Gastrocnemius medialis (tissue), 4 donors: ENCODE measurements around the gene MND1. TPM values are rescaled to one million over a fixed set of nuclear protein-coding genes. Genes with fewer than 3 reads are reported as not detected.
"Not testable (repeated sequence)": the region's sequence is repeated elsewhere in the genome, so short reads cannot be mapped to it uniquely, and the experiment has no call there.

ENCODE experiments used
- ATAC-seq, 2 donors: fragments of 150-250 bp; one replicate each; pipeline ENCODE4 v1.9.1; 2016
- DNase-seq, 2 donors: peaks; one replicate each; pipeline ENCODE4 v3.0.0-alpha.2; 2019
- H3K27ac ChIP-seq, 4 donors: fragments of 200-600 bp; sonication (generic); 1 replicate in 1 of 4; 2 replicates in 3 of 4; pipeline ENCODE4 v1.5.1; 2016 to 2018; ENCODE audit warnings: mild to moderate bottlenecking in 2 of 4, moderate library complexity in 1 of 4
- H3K27me3 ChIP-seq, 3 donors: fragments of 200-600 bp; sonication (generic) in 2 of 3; 1 replicate in 1 of 3; 2 replicates in 2 of 3; pipeline versions ENCODE4 v1.5.1 to v1.6.0; 2016 to 2019; ENCODE audit warnings: mild to moderate bottlenecking in 1 of 3, moderate library complexity in 1 of 3
- H3K36me3 ChIP-seq, 2 donors: fragments of 200-600 bp; sonication (generic) in 1 of 2; one replicate each; pipeline ENCODE4 v1.5.1; 2017 to 2018
- H3K4me1 ChIP-seq, 2 donors: fragments of 200-600 bp; sonication (generic) in 1 of 2; one replicate each; pipeline ENCODE4 v1.5.1; 2016 to 2017; ENCODE audit warnings: mild to moderate bottlenecking in 2 of 2
- H3K4me3 ChIP-seq, 4 donors: fragments of 200-600 bp; sonication (generic) in 3 of 4; 1 replicate in 1 of 4; 2 replicates in 3 of 4; pipeline ENCODE4 v1.5.1; 2016 to 2019; ENCODE audit warnings: mild to moderate bottlenecking in 2 of 4
- H3K9me3 ChIP-seq, 3 donors: fragments of 200-600 bp; sonication (generic) in 2 of 3; 1 replicate in 1 of 3; 2 replicates in 2 of 3; pipeline ENCODE4 v1.5.1; 2016 to 2019
- CTCF ChIP-seq, 5 experiments: fragments of 450-650 bp in 3 of 5; fragments of 200-600 bp in 2 of 5; sonication (generic) in 2 of 5; IDR thresholded peaks in 4 of 5; conservative IDR thresholded peaks in 1 of 5; 1 replicate in 4 of 5; 2 replicates in 1 of 5; pipeline ENCODE4 v1.5.1; 2016 to 2019; ENCODE audit warnings: antibody characterized with exemption in 5 of 5, mild to moderate bottlenecking in 3 of 5, moderate library complexity in 3 of 5
- POLR2A ChIP-seq, 2 donors: fragments of 450-650 bp; IDR thresholded peaks; one replicate each; pipeline ENCODE4 v1.6.1; 2017; ENCODE audit warnings: antibody characterized with exemption in 2 of 2, mild to moderate bottlenecking in 2 of 2, moderate library complexity in 2 of 2
- in situ Hi-C, 4 donors: fragments of 200-750 bp; cut with MboI; loops; one replicate each; pipeline versions ENCODE4 v1.15.0 to v1.8.0; 2017; ENCODE audit warnings: low sequenced_read_pairs in 4 of 4
- intact Hi-C: fragments of 100-400 bp; cut with DNase I; formaldehyde crosslinking; loops from one replicate; pipeline ENCODE4 v1.15.1; 2023; ENCODE audit warnings: low total_unique reads
- total RNA-seq, 4 donors: library from RNA; depleted of rRNA; stranded (reverse); fragments of >200 nt; gene quantifications; one replicate each; pipeline versions ENCODE4 v1.1.0 to v1.2.3, GENCODE V29; 2016

Gene MND1
- total RNA-seq, 4 donors from 2014 or later, result 1.6 TPM; not detected in 3

- TF ChIP-seq POLR2A (IDR thresholded peaks at IDR 0.05), result no peak
- TF ChIP-seq CTCF (IDR thresholded peaks at IDR 0.05 in 4 of 5, conservative IDR thresholded peaks at IDR 0.05 in 1 of 5), result no peak
- DNase-seq (no peak), ATAC-seq (no peak)
- Histone ChIP-seq H3K4me3 (no peak overlapping the region), H3K36me3 (no peaks in the 10 kb centered on the region), H3K27me3 (no peaks in the 10 kb centered on the region), H3K27ac (no peak overlapping the region), H3K9me3 (no peaks in the 10 kb centered on the region), H3K4me1 (peaks cover 0 to 6% of the 10 kb centered on the region in 2 donors)
- in situ Hi-C loops, result no loop called here
- intact Hi-C loops, result no loop called here
These were observed 114.5 kb downstream of the MND1 start for GRCh38 chr4:153458969-153459368.

- not testable (repeated sequence) for H3K9me3 ChIP-seq, H3K4me3 ChIP-seq, H3K27ac ChIP-seq, ATAC-seq, DNase-seq, H3K36me3 ChIP-seq, H3K27me3 ChIP-seq
- in situ Hi-C loops (loop anchor here in 1 of 4 donors (10.0 kb wide), 1 partner anchor 113 kb away; no protein-coding TSS in a partner anchor), intact Hi-C loops (loop anchor here (10.0 kb wide), 1 partner anchor 237 kb away; no protein-coding TSS in a partner anchor)
- peaks cover 17 to 22% of the 10 kb centered on the region in 2 donors for H3K4me1 ChIP-seq
These were observed 117.1 kb downstream of the MND1 start for GRCh38 chr4:153461549-153461948.

GRCh38 chr4:153464068-153464467 lies 119.6 kb downstream of the MND1 start:
- in situ Hi-C loops (loop anchor here in 1 of 4 donors (10.0 kb wide), 1 partner anchor 111 kb away; no protein-coding TSS in a partner anchor), intact Hi-C loops (loop anchor here (10.0 kb wide), 1 partner anchor 239 kb away; no protein-coding TSS in a partner anchor)
- H3K36me3 ChIP-seq, result no peaks in the 10 kb centered on the region
- ATAC-seq (peak; percentile 64 to 68), DNase-seq (peak; percentile 42 to 55)
- no peaks in the 10 kb centered on the region for H3K27me3 ChIP-seq
- H3K9me3 ChIP-seq, result no peaks in the 10 kb centered on the region
- H3K4me3 ChIP-seq, result no peak overlapping the region
- H3K4me1 ChIP-seq, result peaks cover 34 to 39% of the 10 kb centered on the region in 2 donors
- TF ChIP-seq CTCF (IDR thresholded peaks at IDR 0.05 in 4 of 5, conservative IDR thresholded peaks at IDR 0.05 in 1 of 5) (no peak), POLR2A (IDR thresholded peaks at IDR 0.05) (no peak)
- peak overlapping the region; percentile 88 to 98 (median 92) for H3K27ac ChIP-seq

Other genes with a start within 250 kb of the MND1 start
- gene TRIM2, start 140.2 kb upstream of the MND1 start, total RNA-seq, result 1 to 10 TPM; 2.6 to 7.2 (median 3.8) TPM
- 10 to 100 TPM in 1 of 4 donors, 1 to 10 TPM in 3; 4.6 to 21.4 (median 9.5) TPM for gene TMEM131L, start 121.7 kb downstream of the MND1 start, total RNA-seq